HepG2 (cell line): Measurements from ENCODE around the gene CCND1. TPM values are rescaled to one million over a fixed set of nuclear protein-coding genes. Genes with fewer than 3 reads are reported as not detected.

Experiments
- ATAC-seq: fragments of 200-7000 bp; cut with Tn5 transposase; 3 replicates; pipeline ENCODE4 v1.9.1; 2020; ENCODE audit warnings: mild to moderate bottlenecking, moderate library complexity
- BruUV-seq: library from RNA; stranded (reverse); fragments of 400-500 nt; replicated peaks from 2 replicates; lab custom pipeline; 2021; lab: Mats Ljungman, UMichigan
- CTCF ChIA-PET: fragments of 300-600 bp; formaldehyde crosslinking; extraction: SDS; loops from one replicate; lab custom pipeline; 2021; ENCODE audit warnings: low total read pairs, inconsistent platforms, low intra/inter-chr PET ratio; lab: Yijun Ruan, JAX
- POLR2A ChIA-PET: fragments of 350-600 bp; sonication (Branson Sonifier 250); formaldehyde crosslinking; loops from one replicate; lab custom pipeline; 2020; ENCODE audit warnings: antibody characterized with exemption, inconsistent platforms; lab: Yijun Ruan, JAX
- DNase-seq: peaks from one replicate; pipeline ENCODE4 v3.0.0-alpha.2; 2015; ENCODE audit warnings: low spot score
- FAIRE-seq: peaks from 3 replicates; lab custom pipeline; 2011; peaks lifted over from hg19 to GRCh38; lab: Jason Lieb, UNC
- H2AFZ ChIP-seq: one replicate; pipeline ENCODE4 v1.6.1; 2011; ENCODE audit warnings: low read length, inconsistent platforms
- H3K27ac ChIP-seq: fragments of 300-600 bp; 3 replicates; pipeline ENCODE4 v1.8.0; 2011; ENCODE audit warnings: mixed run types, mild to moderate bottlenecking, mixed read lengths, low read length, inconsistent platforms; ENCODE audit not compliant: insufficient read depth; ENCODE audit errors: extremely low read length
- H3K27me3 ChIP-seq, 2 experiments: fragments of 200-600 bp in 1 of 2; 2 replicates in 1 of 2; 3 replicates in 1 of 2; pipeline versions ENCODE4 v1.6.0 to v1.8.0; 2011; ENCODE audit warnings: low read length in 2 of 2, mild to moderate bottlenecking in 2 of 2, moderate library complexity in 2 of 2, inconsistent platforms in 1 of 2; ENCODE audit not compliant: insufficient read depth in 2 of 2, control insufficient read depth in 1 of 2
- H3K36me3 ChIP-seq, 2 experiments: fragments of 200-600 bp in 1 of 2; replicated peaks in 1 of 2; 2 replicates in 1 of 2; 3 replicates in 1 of 2; pipeline versions ENCODE4 v1.5.1 to v1.8.0; 2011; ENCODE audit warnings: low read length in 2 of 2, inconsistent platforms in 1 of 2; ENCODE audit not compliant: insufficient read depth in 2 of 2, control insufficient read depth in 1 of 2
- H3K4me1 ChIP-seq: 2 replicates; pipeline ENCODE4 v1.5.1; 2012; ENCODE audit warnings: low read length, inconsistent platforms; ENCODE audit not compliant: insufficient read depth
- H3K4me2 ChIP-seq: 2 replicates; pipeline ENCODE4 v1.6.0; 2011; ENCODE audit warnings: low read depth, low read length, inconsistent platforms
- H3K4me3 ChIP-seq, 3 experiments: fragments of 200-600 bp in 1 of 3; sonication (generic), shearing (Covaris generic) in 1 of 3; replicated peaks in 1 of 3; 2 replicates each; pipeline ENCODE4 v1.5.1; 2011 to 2016; ENCODE audit warnings: low read length in 3 of 3, inconsistent platforms in 2 of 3, low read depth in 2 of 3, mild to moderate bottlenecking in 2 of 3, control low read depth in 1 of 3, mixed read lengths in 1 of 3; ENCODE audit not compliant: insufficient read depth in 1 of 3
- H3K79me2 ChIP-seq: one replicate; pipeline ENCODE4 v1.6.1; 2011; ENCODE audit warnings: low read length, inconsistent platforms; ENCODE audit not compliant: insufficient read depth
- H3K9ac ChIP-seq: 2 replicates; pipeline ENCODE4 v1.6.0; 2011; ENCODE audit warnings: mild to moderate bottlenecking, low read depth, low read length, inconsistent platforms; ENCODE audit not compliant: insufficient read depth
- H3K9me3 ChIP-seq: 2 replicates; pipeline ENCODE4 v1.5.1; 2012; ENCODE audit warnings: mild to moderate bottlenecking, low read length
- H4K20me1 ChIP-seq: 2 replicates; pipeline ENCODE4 v1.6.0; 2011; ENCODE audit warnings: inconsistent platforms, mild to moderate bottlenecking, low read length, moderate library complexity; ENCODE audit not compliant: insufficient read depth
- FOXA1 ChIP-seq, 2 experiments: fragments of 450-650 bp in 1 of 2; sonication (generic) in 1 of 2; formaldehyde crosslinking in 1 of 2; IDR thresholded peaks; 2 replicates each; pipeline versions ENCODE4 v1.4.0 to v1.6.1; 2016 to 2020; ENCODE audit warnings: missing genetic modification reagents in 1 of 2
- GABPB1 ChIP-seq: IDR thresholded peaks from 2 replicates; pipeline ENCODE4 v1.6.1; 2016; ENCODE audit warnings: mild to moderate bottlenecking, missing genetic modification reagents, moderate library complexity, missing compliant biosample characterization
- GPN1 ChIP-seq: sonication (generic); formaldehyde crosslinking; IDR thresholded peaks from 2 replicates; pipeline ENCODE4 v1.5.1; 2020; ENCODE audit warnings: missing genetic modification reagents, borderline replicate concordance
- MAFK ChIP-seq, 2 experiments: IDR thresholded peaks in 1 of 2; conservative IDR thresholded peaks in 1 of 2; 2 replicates each; pipeline ENCODE4 v1.6.1; 2011; ENCODE audit warnings: improper control_type of control experiment in 2 of 2, low read length in 2 of 2
- TCF7 ChIP-seq: sonication (generic); IDR thresholded peaks from 2 replicates; pipeline ENCODE4 v1.6.1; 2016; ENCODE audit warnings: antibody characterized with exemption, low read depth
- TFAP4 ChIP-seq: sonication (generic); IDR thresholded peaks from 2 replicates; pipeline ENCODE4 v1.6.1; 2016; ENCODE audit warnings: low read depth, borderline replicate concordance
- ZNF607 ChIP-seq: sonication (generic); formaldehyde crosslinking; IDR thresholded peaks from 2 replicates; pipeline ENCODE4 v1.5.1; 2020; ENCODE audit warnings: missing genetic modification reagents, mild to moderate bottlenecking, borderline replicate concordance
- ZNF619 ChIP-seq: sonication (generic); formaldehyde crosslinking; IDR thresholded peaks from 2 replicates; pipeline ENCODE4 v1.4.0; 2020; ENCODE audit warnings: mild to moderate bottlenecking, missing genetic modification reagents
- ZNF687 ChIP-seq: sonication (generic); formaldehyde crosslinking; IDR thresholded peaks from 2 replicates; pipeline ENCODE4 v1.5.1; 2020; ENCODE audit warnings: mild to moderate bottlenecking, missing genetic modification reagents, moderate library complexity
- ZNF766 ChIP-seq: sonication (generic); formaldehyde crosslinking; IDR thresholded peaks from 2 replicates; pipeline ENCODE4 v1.5.0; 2020; ENCODE audit warnings: missing genetic modification reagents, borderline replicate concordance
- ZNF792 ChIP-seq: IDR thresholded peaks from 2 replicates; pipeline ENCODE4 v1.6.1; 2016
- WGBS: methylation state at CpG from one replicate; pipeline ENCODE4 v1.1.6; 2017; ENCODE audit warnings: low lambda C conversion rate; 5-methylcytosine and 5-hydroxymethylcytosine counted together
- in situ Hi-C: cut with HindIII; loops from 2 replicates; pipeline ENCODE4 v1.10.0; 2017; ENCODE audit warnings: low pct_unique_long_range_greater_than_20kb; ENCODE audit not compliant: extremely low pct_ligation_motif_present
- intact Hi-C: fragments of 100-400 bp; cut with micrococcal nuclease; formaldehyde crosslinking; loops from one replicate; pipeline ENCODE4 v1.10.0; 2022; ENCODE audit not compliant: unreplicated experiment
- polyA plus RNA-seq, 8 experiments: library from polyadenylated mRNA; depleted of rRNA in 3 of 8; stranded (reverse) in 7 of 8; unstranded in 1 of 8; fragments of >200 nt; fragmentation: Illumina TruSeq in 4 of 8; extraction: Trizol in 4 of 8; gene quantifications; 2 replicates each; pipeline versions ENCODE4 v1.2.1 to v1.2.3, GENCODE V29; 2011 to 2016; ENCODE audit warnings: low read depth in 4 of 8, missing spikeins in 1 of 8, mixed read lengths in 1 of 8; ENCODE audit not compliant: insufficient read depth in 1 of 8
- total RNA-seq, 5 experiments: library from RNA; depleted of rRNA; stranded (reverse); fragments of >200 nt; fragmentation: Illumina TruSeq; extraction: Trizol; gene quantifications; 2 replicates each; pipeline ENCODE4 v1.2.3, GENCODE V29; 2016; ENCODE audit warnings: low read depth in 1 of 5

The CCND1 gene
- total and polyA plus RNA-seq, 2 of the 13 experiments (the other 11 are each of a cell fraction or from before 2014, with no cell fraction given), result 107 to 136 TPM

GRCh38 chr11:69600001-69600400 is 41.0 kb upstream of the CCND1 start:
- FAIRE-seq, result no peak
- 72% methylated on average over 6 of the region's 6 CpGs for WGBS
- Histone ChIP-seq H3K36me3 (no peaks in the 10 kb centered on the region), H2AFZ (no peak overlapping the region), H3K27me3 (peaks cover 2 to 22% of the 10 kb centered on the region in 2 experiments; a peak in 4 of 5 replicates), H3K4me2 (no peak overlapping the region), H3K9ac (no peak overlapping the region), H4K20me1 (no peaks in the 10 kb centered on the region)
- in situ Hi-C loops, result no loop called here
- no peak for ATAC-seq
- POLR2A ChIA-PET, result no interaction called here
- BruUV-seq, result no TSS peak
- TF ChIP-seq ZNF766 (CRISPR knock-in tag), result no peak
- TF ChIP-seq MAFK (conservative IDR thresholded peaks at IDR 0.05 in 1 of 2, IDR thresholded peaks at IDR 0.05 in 1 of 2; ENCODE audit: low read length in 2 of 2), result no peak
- no peak for TF ChIP-seq GABPB1 (CRISPR knock-in tag)
- no peak for TF ChIP-seq TCF7
- TF ChIP-seq ZNF792 (CRISPR knock-in tag), result no peak
- no peak for TF ChIP-seq GPN1
- TF ChIP-seq, all 625 proteins: peak for 0
- intact Hi-C loops, result no loop called here
- H3K4me1 ChIP-seq, result peaks cover 27% of the 10 kb centered on the region
- no peak overlapping the region for H3K4me3 ChIP-seq
- DNase-seq, result no peak
- CTCF ChIA-PET, result no interaction called here
- no peaks in the 10 kb centered on the region for H3K79me2 ChIP-seq
- H3K9me3 ChIP-seq, result no peaks in the 10 kb centered on the region
- H3K27ac ChIP-seq, result no peak overlapping the region

- Histone ChIP-seq H3K27me3 (peaks cover 5 to 33% of the 10 kb centered on the region in 2 experiments; a peak in 4 of 5 replicates), H3K4me2 (peak overlapping the region; percentile 20; the same call in 1 of the 2 replicates), H3K4me1 (peaks cover 38% of the 10 kb centered on the region), H3K9ac (no peak overlapping the region), H4K20me1 (no peaks in the 10 kb centered on the region), H3K36me3 (no peaks in the 10 kb centered on the region), H3K79me2 (no peaks in the 10 kb centered on the region), H3K4me3 (no peak overlapping the region), H3K27ac (no peak overlapping the region), H2AFZ (no peak overlapping the region), H3K9me3 (no peaks in the 10 kb centered on the region)
- 48% methylated on average over 9 of the region's 12 CpGs for WGBS
- in situ Hi-C loops (no loop called here), intact Hi-C loops (no loop called here)
- ATAC-seq (peak; percentile 77), DNase-seq (peak; percentile 16), FAIRE-seq (no peak)
- BruUV-seq, result no TSS peak
- ChIA-PET POLR2A (no interaction called here), CTCF (no interaction called here)
- TF ChIP-seq TFAP4 (peak; percentile 44; the same call in 1 of the 2 replicates), ZNF687 (CRISPR knock-in tag) (peak; percentile 23; the same call in 1 of the 2 replicates), ZNF607 (CRISPR knock-in tag) (no peak), FOXA1 (IDR thresholded peaks at IDR 0.05) (no peak), FOXA1 (CRISPR knock-in tag; IDR thresholded peaks at IDR 0.05) (peak; percentile 44; the same call in 1 of the 2 replicates), ZNF619 (CRISPR knock-in tag) (no peak)
Measured at GRCh38 chr11:69601011-69601975, 39.7 kb upstream of the CCND1 start.
